Measurements from ENCODE around the gene NOTUM.

NOTUM gene

DNA sequence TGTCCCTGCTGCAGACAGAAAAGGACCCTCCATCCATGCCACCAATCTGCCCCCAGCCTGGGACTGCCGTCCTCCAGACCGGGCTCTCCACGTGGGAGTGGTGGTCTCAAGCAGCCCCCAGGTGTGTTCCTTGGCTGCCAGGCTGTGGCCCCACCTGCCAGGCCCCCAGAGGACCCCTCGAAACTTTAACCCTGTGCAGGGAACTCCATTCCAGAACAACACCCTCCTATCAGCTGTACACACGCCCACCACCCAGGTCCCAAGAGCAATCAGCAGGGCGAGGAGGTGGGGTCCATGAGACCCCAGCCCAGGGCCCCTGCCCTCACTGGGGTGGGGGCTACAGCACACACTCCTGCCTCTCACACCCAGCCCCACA, 25.3 kb downstream of the NOTUM start:
- DNase-seq (ENCODE audit: low read depth), result no peak

GRCh38 chr17:81934850-81935708, 25.9 kb downstream of the NOTUM start:
- no peak for DNase-seq (ENCODE audit: low read depth)

DNA sequence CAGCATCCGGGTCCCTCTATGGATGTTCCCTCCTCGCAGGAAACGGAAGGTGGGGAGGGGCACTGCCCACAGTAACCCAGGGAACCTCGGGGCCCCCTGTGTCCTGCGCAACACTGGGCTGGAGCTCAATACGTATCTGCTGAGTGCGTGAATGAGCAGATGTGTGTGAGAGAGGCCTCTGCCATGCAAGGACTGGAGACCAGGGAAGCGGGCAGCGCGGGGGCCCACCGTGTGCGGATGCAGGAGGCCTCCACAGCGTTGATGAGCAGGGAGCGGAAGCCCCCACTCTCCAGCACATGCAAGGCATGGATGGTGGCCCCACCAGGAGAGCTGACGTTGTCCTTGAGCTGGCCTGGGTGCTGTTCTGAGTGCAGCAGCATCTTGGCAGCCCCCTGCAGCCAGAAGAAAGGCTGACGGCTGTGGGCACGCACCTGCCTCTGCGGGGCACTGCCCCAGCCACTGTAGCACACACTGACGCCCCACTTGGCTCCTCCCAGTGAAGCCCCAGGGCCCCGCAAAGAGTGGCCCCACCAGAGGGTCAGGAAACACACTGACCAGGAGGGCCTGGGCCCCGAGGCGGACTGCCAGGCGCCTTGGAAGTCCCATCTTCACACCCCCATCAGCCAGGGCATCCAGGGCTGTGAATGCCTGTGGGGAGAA, 26.8 kb downstream of the NOTUM start:
- DNase-seq (ENCODE audit: low read depth), result no peak

DNA sequence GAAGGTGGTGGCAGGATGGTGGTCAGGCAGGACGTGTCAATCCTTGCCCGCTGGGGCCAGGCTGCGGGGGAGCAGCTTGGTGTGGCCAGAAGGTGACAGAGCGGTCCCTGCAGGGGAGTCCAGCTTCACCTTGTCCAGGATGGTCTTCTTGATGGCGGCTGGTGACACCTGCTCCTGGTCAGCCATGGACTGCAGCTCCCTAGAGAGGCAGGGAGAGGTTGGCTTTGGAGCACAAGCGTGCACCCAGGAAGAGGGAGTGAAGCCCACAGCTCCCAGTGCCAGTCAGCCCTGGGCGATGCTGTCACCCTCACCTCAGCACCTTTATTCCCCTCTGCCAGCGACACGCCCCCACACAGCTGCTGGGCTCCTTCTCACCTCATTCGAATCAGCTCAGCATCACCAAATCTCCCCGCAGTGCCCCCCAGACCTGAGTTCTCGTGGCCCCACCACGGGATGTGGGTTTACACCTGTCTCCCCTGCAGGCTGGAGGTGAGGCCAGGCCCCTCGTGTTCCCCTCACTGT, 27.7 kb downstream of the NOTUM start:
- DNase-seq (ENCODE audit: low read depth), result no peak

DNA sequence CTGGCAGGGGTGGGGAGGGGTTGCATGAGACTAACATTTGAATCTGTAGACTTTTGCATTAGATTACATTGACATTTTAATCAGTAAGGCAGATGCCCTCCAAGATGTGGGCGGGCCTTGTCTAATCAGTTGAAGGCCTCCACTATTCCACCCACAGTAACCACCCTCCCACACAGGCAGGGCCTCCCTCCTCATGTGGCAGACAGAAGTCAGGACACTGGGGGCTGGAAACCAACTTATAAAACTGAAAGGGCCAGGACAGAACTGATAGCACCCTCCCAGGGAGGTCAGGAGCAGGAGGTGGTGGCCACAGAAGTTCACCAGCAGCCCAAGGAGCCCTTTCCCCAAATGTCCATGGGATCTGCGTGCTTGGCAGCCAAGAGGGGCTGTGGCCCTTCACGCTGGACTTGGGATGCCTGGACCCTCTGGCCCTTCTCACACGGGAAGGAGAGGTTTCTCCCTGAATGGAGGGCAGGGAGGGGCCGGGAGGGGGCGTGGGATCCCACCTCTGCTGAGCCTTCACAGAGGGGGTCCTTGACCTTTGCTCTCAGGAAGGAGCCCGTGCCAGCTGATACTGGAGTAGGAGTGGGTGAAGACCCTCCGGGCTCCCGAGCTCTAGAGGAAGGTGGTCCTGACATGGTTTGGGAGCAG, 28.5 kb downstream of the NOTUM start:
- no peak for DNase-seq (ENCODE audit: low read depth)

GRCh38 chr17:81931557-81932332, 29.2 kb downstream of the NOTUM start:
- no peak for DNase-seq (ENCODE audit: low read depth)

GRCh38 chr17:81931189-81931556, 29.8 kb downstream of the NOTUM start:
- DNase-seq (ENCODE audit: low read depth), result no peak

DNA sequence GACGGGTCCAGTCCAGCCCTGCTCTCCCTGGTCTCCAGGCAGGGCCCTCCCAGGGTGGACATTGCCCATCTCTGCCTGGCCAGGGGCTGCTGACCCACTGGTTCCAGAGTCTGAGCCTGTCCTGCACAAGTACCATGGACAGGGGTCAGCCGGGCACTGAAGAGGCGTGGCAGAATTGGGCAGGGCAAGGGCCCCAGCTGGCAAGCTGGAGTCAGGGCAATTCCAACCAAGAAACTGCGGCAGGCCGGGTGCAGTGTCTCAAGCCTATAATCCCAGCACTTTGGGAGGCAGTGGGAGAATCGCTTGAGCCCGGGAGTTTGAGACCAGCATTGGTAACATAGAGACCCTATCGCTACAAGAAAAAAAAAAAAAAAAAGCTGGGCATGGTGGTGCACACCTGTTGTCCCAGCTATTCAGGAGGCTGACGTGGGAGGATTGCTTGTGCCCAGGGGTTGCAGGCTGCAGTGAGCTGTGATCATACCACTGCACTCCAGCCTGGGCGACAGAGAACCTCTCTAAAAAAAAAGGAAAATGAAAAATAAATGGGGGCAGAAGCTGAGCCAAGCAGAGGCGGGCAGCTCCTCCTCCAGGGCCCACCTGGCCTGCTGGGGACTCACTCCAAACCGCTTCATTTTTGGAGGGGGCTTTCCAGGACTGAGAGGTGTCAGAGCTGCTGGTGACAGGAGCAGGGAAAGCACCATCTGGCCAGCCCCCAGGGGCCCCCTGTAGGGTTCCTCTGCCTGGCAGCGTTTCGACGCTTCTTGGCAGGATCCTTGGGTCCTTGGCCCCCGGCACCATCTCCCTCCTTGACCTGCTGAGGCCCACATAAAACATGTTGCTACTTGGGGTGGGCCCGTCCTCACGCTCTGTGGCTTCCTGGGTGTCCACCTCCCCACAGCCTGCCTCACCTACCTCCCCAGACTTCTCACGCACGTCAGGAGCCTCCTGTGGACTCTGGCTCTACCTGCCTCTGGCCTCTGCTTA, 30.6 kb downstream of the NOTUM start:
- no peak for DNase-seq (ENCODE audit: low read depth)

- DNase-seq (ENCODE audit: low read depth), result no peak
Observed at GRCh38 chr17:81929253-81930141, 31.5 kb downstream of the NOTUM start.

DNA sequence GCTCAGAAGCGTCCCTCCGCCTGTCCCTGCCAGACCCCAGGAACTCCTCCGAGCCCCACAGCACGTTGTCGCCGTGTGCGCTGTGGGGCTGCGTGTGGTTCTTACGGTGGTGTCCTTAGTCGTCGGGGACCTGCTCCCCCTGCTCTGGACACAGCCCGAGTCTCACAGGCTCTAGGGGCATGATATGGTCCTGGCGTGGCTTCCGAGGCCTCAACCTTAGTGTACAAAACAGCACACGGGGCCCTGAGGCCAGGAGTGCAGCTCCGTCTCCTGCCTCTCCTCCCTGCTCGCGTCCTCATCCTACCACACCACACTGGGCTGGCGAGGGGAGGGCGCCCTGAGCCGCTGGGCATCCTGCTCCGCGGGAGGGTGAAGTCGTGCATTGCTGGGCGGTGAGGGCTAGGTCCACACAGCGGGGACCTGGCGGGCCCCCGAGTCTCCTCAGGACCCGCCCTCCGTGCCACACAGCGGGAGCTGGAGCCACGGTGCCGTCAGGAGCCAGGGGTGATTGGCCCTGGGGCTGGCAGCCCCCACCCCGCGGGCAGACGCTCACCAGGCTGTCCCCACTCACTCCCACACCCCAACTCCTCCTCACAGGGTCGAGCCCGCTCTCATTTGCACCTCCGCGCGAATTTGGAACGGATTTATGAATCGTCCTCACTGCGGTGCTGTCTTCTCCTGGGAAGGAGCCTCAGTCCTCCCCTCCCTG, 32.3 kb downstream of the NOTUM start:
- DNase-seq (ENCODE audit: low read depth), result no peak

DNA sequence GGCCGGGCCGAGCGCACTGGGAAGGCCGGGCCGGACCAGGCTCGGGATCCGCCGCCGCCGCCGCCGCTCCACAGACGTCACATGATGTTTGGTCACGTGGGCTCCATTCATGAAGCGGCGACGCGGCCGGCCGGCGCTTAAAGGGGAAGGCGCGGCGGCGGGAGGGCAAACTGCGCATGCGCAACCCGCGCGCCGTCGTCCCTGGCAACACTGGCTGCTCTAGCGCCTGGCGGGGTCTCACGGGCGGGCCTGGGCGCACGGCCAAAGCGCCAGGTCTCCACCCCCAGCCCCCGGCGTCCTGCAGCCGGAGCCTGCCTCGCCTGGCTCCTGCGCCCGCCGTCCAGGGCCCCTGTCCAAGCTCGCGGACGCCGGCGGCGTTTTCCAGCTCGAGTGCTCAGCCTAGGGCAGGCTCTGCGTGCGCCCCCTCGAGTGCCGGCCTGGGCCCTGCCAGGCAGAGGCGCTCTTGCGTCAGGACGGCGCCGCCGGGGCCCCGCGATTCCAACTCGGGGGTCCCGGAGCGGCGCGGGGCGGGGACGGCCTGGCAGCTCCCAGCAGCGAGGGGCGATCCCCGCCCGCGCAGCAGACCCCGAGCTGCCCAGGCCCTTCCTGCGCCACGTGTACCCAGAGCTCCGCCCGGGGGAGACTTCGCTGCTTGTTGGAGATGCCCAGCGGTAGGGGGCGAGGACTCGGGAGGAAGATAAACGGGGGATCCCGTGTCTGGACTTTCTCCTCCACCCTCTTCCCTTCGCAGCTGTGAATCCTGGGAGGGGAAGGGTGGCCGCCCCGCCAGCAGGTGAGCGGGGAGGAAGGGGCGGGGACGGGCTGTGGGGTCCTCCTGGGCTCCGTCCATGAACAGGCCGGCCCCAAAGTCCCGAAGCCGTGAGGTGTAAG, 33.1 kb downstream of the NOTUM start, which contains the start of gene MAFG:
Gene MAFG, minus strand, starts transcription at position 83 of the 891 bp plus-strand sequence. CDS start 4,550 bp downstream, outside the sequence.
- peak; percentile 49 for DNase-seq (ENCODE audit: low read depth)

DNA sequence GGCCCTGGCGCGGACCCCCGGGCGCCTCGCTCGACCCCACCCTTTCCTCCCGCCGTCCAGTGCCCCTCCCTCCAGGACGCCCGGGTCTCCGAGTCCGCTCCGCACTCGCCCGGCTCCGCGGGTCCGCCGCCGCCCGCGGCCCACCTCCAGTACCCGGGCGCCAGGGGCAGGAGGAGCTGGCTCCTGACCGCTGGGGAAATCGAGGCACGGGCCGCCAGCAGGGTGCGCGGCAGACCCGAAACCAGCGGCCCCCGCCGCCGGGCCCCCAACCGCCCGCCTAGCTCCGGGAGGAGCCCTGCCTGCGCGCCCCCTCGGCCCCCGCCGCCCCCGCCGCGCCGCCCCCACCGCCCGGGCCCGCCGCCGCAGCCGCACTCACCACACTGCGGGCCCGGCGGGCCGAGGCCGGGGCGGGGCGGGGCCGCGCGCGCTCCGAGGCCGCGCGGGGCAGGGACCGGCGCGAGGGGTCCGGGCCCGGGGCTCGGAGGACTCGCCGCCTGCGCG, 33.8 kb downstream of the NOTUM start:
- DNase-seq (ENCODE audit: low read depth), result no peak

GRCh38 chr17:81926451-81927151, 34.4 kb downstream of the NOTUM start:
- no peak for DNase-seq (ENCODE audit: low read depth)

GRCh38 chr17:81925860-81926450, 35.0 kb downstream of the NOTUM start:
- no peak for DNase-seq (ENCODE audit: low read depth)

GRCh38 chr17:81924557-81925532, 36.1 kb downstream of the NOTUM start:
- no peak for DNase-seq (ENCODE audit: low read depth)

All from HS-5 (cell line).